ENCODE measurements around the gene PRPF38B. TPM values are rescaled to one million over a fixed set of nuclear protein-coding genes. Genes with fewer than 3 reads are reported as not detected.

PRPF38B gene
- total RNA-seq, 2 donors from 2014 or later = 28.3 to 29.3 TPM

DNA sequence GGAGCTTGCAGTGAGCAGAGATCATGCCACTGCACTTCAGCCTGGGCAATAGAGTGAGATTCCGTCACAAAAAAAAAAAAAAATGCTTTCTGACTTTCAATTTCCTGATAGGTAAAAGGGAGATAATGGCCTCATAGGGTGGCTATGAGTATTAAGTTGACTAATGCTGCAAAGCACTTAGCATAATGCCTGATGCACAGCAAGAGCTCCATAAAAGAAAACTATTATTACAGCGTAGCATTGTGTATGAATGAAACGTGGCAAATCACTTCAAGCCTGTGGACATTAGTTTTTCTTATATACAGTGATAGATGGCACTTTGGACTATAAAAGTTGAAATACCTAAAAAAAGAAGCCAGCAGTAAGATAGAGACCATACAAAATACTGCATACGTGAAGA is 37.4 kb downstream of the PRPF38B start:
- no peak for DNase-seq
- intact Hi-C loops (cut with DNase I) = no loop called here
- no peaks in the 10 kb centered on the region for H3K27me3 ChIP-seq
- H3K27ac ChIP-seq = no peak overlapping the region
- no peak for ATAC-seq
- no peaks in the 10 kb centered on the region for H3K36me3 ChIP-seq (replicated peaks in 1 of 2; ENCODE audit: insufficient read depth in 1 of 2, low read depth in 2 of 2)
- WGBS, 2 donors = 84 to 91% methylated on average over 4 of the region's 4 CpGs
- H3K9me3 ChIP-seq = no peaks in the 10 kb centered on the region
- no peak for TF ChIP-seq POLR2A (IDR thresholded peaks at IDR 0.05)
- TF ChIP-seq, protein P1, sequence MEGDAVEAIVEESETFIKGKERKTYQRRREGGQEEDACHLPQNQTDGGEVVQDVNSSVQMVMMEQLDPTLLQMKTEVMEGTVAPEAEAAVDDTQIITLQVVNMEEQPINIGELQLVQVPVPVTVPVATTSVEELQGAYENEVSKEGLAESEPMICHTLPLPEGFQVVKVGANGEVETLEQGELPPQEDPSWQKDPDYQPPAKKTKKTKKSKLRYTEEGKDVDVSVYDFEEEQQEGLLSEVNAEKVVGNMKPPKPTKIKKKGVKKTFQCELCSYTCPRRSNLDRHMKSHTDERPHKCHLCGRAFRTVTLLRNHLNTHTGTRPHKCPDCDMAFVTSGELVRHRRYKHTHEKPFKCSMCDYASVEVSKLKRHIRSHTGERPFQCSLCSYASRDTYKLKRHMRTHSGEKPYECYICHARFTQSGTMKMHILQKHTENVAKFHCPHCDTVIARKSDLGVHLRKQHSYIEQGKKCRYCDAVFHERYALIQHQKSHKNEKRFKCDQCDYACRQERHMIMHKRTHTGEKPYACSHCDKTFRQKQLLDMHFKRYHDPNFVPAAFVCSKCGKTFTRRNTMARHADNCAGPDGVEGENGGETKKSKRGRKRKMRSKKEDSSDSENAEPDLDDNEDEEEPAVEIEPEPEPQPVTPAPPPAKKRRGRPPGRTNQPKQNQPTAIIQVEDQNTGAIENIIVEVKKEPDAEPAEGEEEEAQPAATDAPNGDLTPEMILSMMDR (IDR thresholded peaks at IDR 0.05) = no peak
- no peak overlapping the region for H3K4me3 ChIP-seq
- peaks cover 24% of the 10 kb centered on the region for H3K4me1 ChIP-seq

DNA sequence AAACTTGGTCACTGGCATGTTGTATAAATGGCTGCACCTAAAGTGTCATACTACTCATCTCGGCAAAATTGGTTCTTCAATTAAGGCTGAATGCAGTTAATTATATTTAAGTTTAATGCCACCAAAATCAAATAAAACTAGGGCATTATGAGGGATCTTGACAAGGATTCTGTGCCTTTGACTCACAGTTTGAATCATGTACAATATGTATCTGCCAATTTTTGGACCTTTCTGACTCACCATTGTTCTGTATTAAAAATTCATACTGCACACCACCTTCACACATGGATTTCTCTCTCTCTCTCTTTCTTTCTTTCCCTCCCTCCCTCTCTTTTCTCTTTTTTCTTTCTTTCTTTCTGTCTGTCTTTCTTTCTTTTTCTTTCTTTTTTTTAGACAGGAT is 40.3 kb downstream of the PRPF38B start:
- Histone ChIP-seq H3K4me1 (peaks cover 6% of the 10 kb centered on the region), H3K9me3 (no peaks in the 10 kb centered on the region), H3K27ac (no peak overlapping the region), H3K27me3 (no peaks in the 10 kb centered on the region), H3K4me3 (no peak overlapping the region), H3K36me3 (replicated peaks in 1 of 2; ENCODE audit: insufficient read depth in 1 of 2, low read depth in 2 of 2) (no peaks in the 10 kb centered on the region)
- DNase-seq (no peak), ATAC-seq (no peak)
- intact Hi-C loops (cut with DNase I) = no loop called here
- WGBS, 2 donors = 94 to 95% methylated on average over 1 of the region's 1 CpG
- TF ChIP-seq POLR2A (IDR thresholded peaks at IDR 0.05) = no peak
- TF ChIP-seq, protein P1 (IDR thresholded peaks at IDR 0.05) = no peak

DNA sequence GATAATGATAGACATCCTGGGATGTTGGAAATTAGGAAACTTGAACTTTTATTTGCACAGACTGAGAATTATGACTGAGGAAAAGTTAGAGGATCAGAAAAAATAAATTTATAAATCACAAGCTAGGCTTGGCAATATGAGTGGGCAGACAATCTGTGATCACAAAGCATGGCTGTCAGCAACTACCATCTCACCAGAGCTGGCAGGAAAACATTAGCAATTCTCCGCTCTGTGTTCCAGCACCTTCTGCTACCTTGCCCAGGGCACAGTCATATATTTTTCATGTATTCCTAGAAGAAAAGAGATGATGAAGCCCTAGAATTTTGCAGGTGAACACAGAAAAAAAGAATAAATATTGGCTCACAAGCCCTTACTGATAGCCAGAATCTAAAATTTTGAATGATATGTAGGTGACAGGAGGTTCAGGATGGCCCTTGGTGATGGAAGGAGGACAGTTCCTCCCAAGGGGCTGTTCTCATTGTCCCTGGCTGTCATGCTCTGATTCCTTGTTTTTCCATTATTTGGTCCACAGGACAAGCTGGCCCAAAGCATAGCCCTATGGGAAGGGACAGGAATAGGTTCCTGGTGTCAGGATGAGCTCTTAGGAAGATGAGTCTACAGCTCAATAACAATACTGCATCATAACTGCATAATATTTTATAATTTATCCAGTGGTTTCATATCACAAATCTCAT is 42.2 kb downstream of the PRPF38B start:
- H3K27me3 ChIP-seq = no peaks in the 10 kb centered on the region
- ATAC-seq (no peak), DNase-seq (no peak)
- intact Hi-C loops (cut with DNase I) = no loop called here
- H3K9me3 ChIP-seq = no peaks in the 10 kb centered on the region
- TF ChIP-seq, protein P1 (IDR thresholded peaks at IDR 0.05) = no peak
- TF ChIP-seq POLR2A (IDR thresholded peaks at IDR 0.05) = no peak
- no peak overlapping the region for H3K27ac ChIP-seq
- no peaks in the 10 kb centered on the region for H3K36me3 ChIP-seq (replicated peaks in 1 of 2; ENCODE audit: insufficient read depth in 1 of 2, low read depth in 2 of 2)
- no peaks in the 10 kb centered on the region for H3K4me1 ChIP-seq
- no peak overlapping the region for H3K4me3 ChIP-seq
- 95 to 100% methylated on average over 1 of the region's 1 CpG for WGBS, 2 donors

DNA sequence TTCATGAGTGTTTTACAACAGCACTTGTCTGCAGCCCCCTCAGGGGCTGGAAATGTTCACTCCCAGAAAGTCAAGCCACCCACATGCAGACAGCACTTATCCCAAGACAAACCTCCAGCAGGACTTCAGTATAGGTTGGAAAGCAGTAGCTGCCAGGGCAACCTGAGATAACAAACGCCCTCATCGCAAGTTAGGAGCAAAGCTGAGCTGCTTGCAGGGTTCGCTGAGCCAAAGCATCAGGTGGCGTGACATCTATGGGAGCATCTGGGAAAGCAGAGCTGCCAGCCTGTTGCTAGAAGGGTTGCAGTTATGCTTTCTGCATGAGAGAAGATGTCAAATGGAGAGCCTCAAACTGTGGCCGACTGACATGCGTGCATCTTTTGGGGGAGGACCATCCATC is 50.1 kb downstream of the PRPF38B start:
- Histone ChIP-seq H3K9me3 (no peaks in the 10 kb centered on the region), H3K36me3 (replicated peaks in 1 of 2; ENCODE audit: insufficient read depth in 1 of 2, low read depth in 2 of 2) (no peaks in the 10 kb centered on the region), H3K4me3 (no peak overlapping the region), H3K27me3 (no peaks in the 10 kb centered on the region), H3K27ac (no peak overlapping the region), H3K4me1 (no peaks in the 10 kb centered on the region)
- TF ChIP-seq POLR2A (IDR thresholded peaks at IDR 0.05) = no peak
- TF ChIP-seq, protein P1 (IDR thresholded peaks at IDR 0.05) = no peak
- ATAC-seq (no peak), DNase-seq (no peak)
- intact Hi-C loops (cut with DNase I) = no loop called here
- WGBS, 2 donors = 63 to 81% methylated on average over 6 of the region's 6 CpGs

DNA sequence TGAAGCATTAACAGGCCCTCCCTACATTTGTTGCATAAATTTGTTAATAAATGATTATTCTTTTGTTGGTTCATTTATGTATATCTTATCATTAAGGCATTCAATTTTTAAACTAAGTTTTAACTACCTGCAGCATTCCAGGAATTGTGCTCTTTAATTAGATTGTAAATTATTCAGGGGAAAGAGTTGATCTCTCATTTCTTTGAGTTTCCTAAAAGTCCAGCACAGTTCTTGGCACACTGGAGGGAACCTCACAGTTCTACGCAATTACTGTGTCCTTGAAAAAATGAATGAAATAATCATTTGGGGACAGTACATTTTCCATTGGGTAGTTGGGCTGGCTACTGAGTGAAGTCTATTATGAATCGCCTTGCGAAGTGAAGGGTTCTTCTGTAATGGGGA is 53.9 kb downstream of the PRPF38B start:
- Histone ChIP-seq H3K9me3 (no peaks in the 10 kb centered on the region), H3K27me3 (no peaks in the 10 kb centered on the region), H3K27ac (peak overlapping the region; percentile 89 to 100 (median 96)), H3K4me1 (peaks cover 18% of the 10 kb centered on the region), H3K36me3 (replicated peaks in 1 of 2; ENCODE audit: insufficient read depth in 1 of 2, low read depth in 2 of 2) (no peaks in the 10 kb centered on the region), H3K4me3 (no peak overlapping the region)
- WGBS, 2 donors = 31 to 42% methylated on average over 3 of the region's 3 CpGs
- intact Hi-C loops (cut with DNase I) = no loop called here
- ATAC-seq = no peak
- TF ChIP-seq, protein P1 (IDR thresholded peaks at IDR 0.05) = no peak
- TF ChIP-seq POLR2A (IDR thresholded peaks at IDR 0.05) = no peak
- no peak for DNase-seq

Data from body of pancreas (tissue), 4 donors.